Measurements from ENCODE around the gene ROBO1. TPM values are rescaled to one million over a fixed set of nuclear protein-coding genes. Genes with fewer than 3 reads are reported as not detected.
"Not testable (repeated sequence)": the region's sequence is repeated elsewhere in the genome, so short reads cannot be mapped to it uniquely, and the experiment has no call there.

Gene ROBO1
- total RNA-seq, 1 donor from 2014 or later, result 66.5 TPM

DNA sequence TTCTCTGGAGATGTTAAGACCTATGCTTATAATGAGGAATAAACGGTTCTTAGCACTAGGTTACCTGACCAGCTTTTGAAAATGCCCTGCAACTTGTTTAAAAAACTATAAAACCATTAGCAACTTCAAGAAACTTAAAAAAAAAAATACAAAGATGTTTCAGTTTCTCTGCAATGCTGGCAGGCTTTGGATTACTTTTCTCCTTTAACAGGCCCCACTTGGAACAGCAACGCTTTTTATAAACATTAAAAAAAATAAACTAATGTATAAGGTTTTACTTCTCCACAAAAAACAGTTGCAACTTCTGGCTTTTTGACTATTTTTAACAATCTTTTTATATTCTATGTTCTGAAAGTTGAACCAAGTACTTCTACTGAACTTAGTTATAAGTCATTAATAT, 1006.7 kb downstream of the ROBO1 start:
- intact Hi-C loops (cut with DNase I), result no loop called here
- peaks cover 16% of the 10 kb centered on the region for H3K4me1 ChIP-seq
- no peaks in the 10 kb centered on the region for H3K9me3 ChIP-seq
- no peak overlapping the region for H3K4me3 ChIP-seq
- no peak for TF ChIP-seq POLR2AphosphoS5 (IDR thresholded peaks at IDR 0.05; ENCODE audit: insufficient read depth in 1 of 2, low read depth in 1 of 2)
- TF ChIP-seq, protein P1, sequence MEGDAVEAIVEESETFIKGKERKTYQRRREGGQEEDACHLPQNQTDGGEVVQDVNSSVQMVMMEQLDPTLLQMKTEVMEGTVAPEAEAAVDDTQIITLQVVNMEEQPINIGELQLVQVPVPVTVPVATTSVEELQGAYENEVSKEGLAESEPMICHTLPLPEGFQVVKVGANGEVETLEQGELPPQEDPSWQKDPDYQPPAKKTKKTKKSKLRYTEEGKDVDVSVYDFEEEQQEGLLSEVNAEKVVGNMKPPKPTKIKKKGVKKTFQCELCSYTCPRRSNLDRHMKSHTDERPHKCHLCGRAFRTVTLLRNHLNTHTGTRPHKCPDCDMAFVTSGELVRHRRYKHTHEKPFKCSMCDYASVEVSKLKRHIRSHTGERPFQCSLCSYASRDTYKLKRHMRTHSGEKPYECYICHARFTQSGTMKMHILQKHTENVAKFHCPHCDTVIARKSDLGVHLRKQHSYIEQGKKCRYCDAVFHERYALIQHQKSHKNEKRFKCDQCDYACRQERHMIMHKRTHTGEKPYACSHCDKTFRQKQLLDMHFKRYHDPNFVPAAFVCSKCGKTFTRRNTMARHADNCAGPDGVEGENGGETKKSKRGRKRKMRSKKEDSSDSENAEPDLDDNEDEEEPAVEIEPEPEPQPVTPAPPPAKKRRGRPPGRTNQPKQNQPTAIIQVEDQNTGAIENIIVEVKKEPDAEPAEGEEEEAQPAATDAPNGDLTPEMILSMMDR (IDR thresholded peaks at IDR 0.05), result no peak
- no peak for TF ChIP-seq POLR2A (IDR thresholded peaks at IDR 0.05)
- H3K36me3 ChIP-seq, result no peaks in the 10 kb centered on the region
- DNase-seq (ENCODE audit: extremely low spot score in 2 of 2), result no peak
- H3K27me3 ChIP-seq, result no peaks in the 10 kb centered on the region
- no peak overlapping the region for H3K27ac ChIP-seq

DNA sequence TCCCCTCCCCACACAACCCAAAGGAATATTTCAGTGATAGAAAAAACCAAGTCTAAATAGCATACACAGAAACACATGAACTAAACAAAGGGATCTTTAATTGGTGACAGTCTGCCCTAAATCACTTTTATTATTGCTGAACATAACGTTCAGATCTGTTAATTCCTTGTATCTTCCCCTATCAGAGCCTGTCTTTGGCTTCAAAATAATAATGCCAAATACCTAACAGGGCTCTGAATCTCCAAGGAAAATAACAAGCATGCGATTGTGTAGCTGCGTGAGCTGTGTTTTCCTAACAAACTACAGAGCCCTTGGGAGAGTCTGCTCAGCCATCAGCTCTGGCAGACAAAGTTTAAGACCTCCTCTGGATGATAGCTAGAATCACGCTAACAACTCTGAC, 1010.1 kb downstream of the ROBO1 start:
- no peak for DNase-seq (ENCODE audit: extremely low spot score in 2 of 2)
- intact Hi-C loops (cut with DNase I), result no loop called here
- TF ChIP-seq POLR2A (IDR thresholded peaks at IDR 0.05) (no peak), POLR2AphosphoS5 (IDR thresholded peaks at IDR 0.05; ENCODE audit: insufficient read depth in 1 of 2, low read depth in 1 of 2) (no peak)
- TF ChIP-seq, protein P1 (IDR thresholded peaks at IDR 0.05), result no peak
- Histone ChIP-seq H3K4me3 (no peak overlapping the region), H3K9me3 (no peaks in the 10 kb centered on the region), H3K36me3 (no peaks in the 10 kb centered on the region), H3K27ac (no peak overlapping the region), H3K4me1 (peaks cover 17% of the 10 kb centered on the region), H3K27me3 (no peaks in the 10 kb centered on the region)

DNA sequence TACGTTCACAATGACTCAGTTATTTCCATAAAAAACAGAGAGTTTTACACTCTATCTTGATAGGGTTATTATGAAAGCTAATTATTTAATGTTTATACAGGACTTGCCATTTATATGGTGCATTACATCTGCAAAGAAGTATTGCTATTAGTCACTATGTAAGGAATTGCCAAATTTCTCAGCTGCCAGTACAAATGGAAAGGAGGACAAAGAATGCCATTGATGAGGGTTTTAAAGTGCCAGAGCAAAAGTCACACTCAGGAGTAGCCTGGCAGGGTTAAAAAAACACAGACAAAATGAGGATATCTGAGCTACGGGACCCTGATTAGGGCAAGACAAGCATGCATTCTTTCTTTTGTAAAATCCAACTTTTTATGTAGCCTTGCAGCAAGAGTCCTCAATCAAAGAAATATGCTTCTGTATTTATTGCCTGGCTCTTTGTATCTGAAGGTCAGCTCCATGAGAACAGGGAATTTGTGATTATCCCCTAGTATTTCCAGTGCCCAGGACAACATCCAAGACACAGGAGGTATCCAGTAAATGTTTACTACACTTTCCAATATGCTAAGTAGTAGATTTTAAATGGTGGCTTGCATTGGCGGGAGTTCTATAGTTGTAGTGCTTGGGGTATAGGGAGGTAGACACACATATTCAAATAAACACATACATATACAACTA, 1013.6 kb downstream of the ROBO1 start:
- peaks cover 10% of the 10 kb centered on the region for H3K4me1 ChIP-seq
- no peak for DNase-seq (ENCODE audit: extremely low spot score in 2 of 2)
- H3K36me3 ChIP-seq, result no peaks in the 10 kb centered on the region
- H3K4me3 ChIP-seq, result no peak overlapping the region
- intact Hi-C loops (cut with DNase I), result no loop called here
- no peak overlapping the region for H3K27ac ChIP-seq
- TF ChIP-seq, protein P1 (IDR thresholded peaks at IDR 0.05), result no peak
- TF ChIP-seq POLR2A (IDR thresholded peaks at IDR 0.05), result no peak
- TF ChIP-seq POLR2AphosphoS5 (IDR thresholded peaks at IDR 0.05; ENCODE audit: insufficient read depth in 1 of 2, low read depth in 1 of 2), result no peak
- no peaks in the 10 kb centered on the region for H3K9me3 ChIP-seq
- H3K27me3 ChIP-seq, result no peaks in the 10 kb centered on the region

DNA sequence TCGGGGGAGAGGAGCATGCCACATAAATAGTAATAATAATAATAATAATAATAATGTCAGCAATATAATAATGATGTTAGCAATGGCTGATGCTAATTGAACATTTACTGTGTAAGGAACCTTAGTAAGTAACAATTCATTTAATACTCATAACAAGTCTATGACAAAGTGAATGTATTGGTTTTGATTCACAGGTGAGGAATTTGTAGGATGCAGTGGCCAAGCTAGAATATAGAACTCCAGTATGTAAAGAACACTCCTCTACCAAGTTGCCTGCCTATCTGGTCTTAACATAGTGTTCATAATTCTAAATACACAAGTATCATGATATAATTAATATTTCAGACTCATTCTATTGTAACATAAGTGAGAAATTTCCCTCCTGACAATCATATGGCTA, 1016.5 kb downstream of the ROBO1 start:
- TF ChIP-seq POLR2A (IDR thresholded peaks at IDR 0.05) (no peak), POLR2AphosphoS5 (IDR thresholded peaks at IDR 0.05; ENCODE audit: insufficient read depth in 1 of 2, low read depth in 1 of 2) (no peak)
- TF ChIP-seq, protein P1 (IDR thresholded peaks at IDR 0.05), result no peak
- no peaks in the 10 kb centered on the region for H3K27me3 ChIP-seq

DNA sequence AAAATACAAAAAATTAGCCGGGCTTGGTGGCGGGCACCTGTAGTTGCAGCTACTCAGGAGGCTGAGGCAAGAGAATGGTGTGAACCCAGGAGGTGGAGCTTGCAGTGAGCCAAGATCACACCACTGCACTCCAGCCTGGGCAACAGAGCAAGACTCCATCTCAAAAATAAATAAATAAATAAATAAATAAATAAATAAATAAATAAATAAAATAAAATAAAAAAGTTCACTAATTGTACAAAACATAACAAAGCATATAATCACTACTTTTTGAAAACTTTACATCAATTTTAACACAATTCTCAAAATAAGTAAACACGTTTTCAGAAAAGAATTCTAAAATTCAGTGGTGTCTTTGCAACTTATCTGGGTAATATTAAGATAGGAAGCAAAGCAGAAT, 1017.5 kb downstream of the ROBO1 start:
- H3K4me3 ChIP-seq; intact Hi-C loops (cut with DNase I); DNase-seq (ENCODE audit: extremely low spot score in 2 of 2); H3K9me3 ChIP-seq; H3K4me1 ChIP-seq; H3K27ac ChIP-seq; H3K27me3 ChIP-seq; H3K36me3 ChIP-seq: not testable (repeated sequence)

More for the DNA sequence above, 1016.5 kb downstream of the ROBO1 start:
- Histone ChIP-seq H3K27ac (no peak overlapping the region), H3K4me3 (no peak overlapping the region), H3K4me1 (peaks cover 10% of the 10 kb centered on the region), H3K36me3 (no peaks in the 10 kb centered on the region), H3K9me3 (no peaks in the 10 kb centered on the region)
- intact Hi-C loops (cut with DNase I), result no loop called here
- DNase-seq (ENCODE audit: extremely low spot score in 2 of 2), result no peak

All from vagina (tissue), 2 donors.